ENCODE data around the gene PLD6.
A peak's percentile ranks its signal among the peaks of the same experiment; 100 is the strongest.

Gene PLD6

GRCh38 chr17:17156107-17156506, 50.0 kb downstream of the PLD6 start:
- H3K4me3 ChIP-seq (ENCODE audit: severe bottlenecking), result no peak overlapping the region
- H3K4me1 ChIP-seq (ENCODE audit: insufficient read depth, poor library complexity, severe bottlenecking), result peaks cover 23% of the 10 kb centered on the region
- peak overlapping the region; percentile 15 for H3K27ac ChIP-seq (ENCODE audit: poor library complexity, severe bottlenecking)
- no peak for DNase-seq (ENCODE audit: low spot score)
- ATAC-seq (ENCODE audit: low read depth), result peak; percentile 51
- no peaks in the 10 kb centered on the region for H3K9me3 ChIP-seq (ENCODE audit: severe bottlenecking)
- no peaks in the 10 kb centered on the region for H3K27me3 ChIP-seq (ENCODE audit: insufficient read depth, poor library complexity, severe bottlenecking)
- TF ChIP-seq CTCF (IDR thresholded peaks at IDR 0.05; ENCODE audit: poor library complexity, severe bottlenecking), result no peak
- peaks cover 97% of the 10 kb centered on the region for H3K36me3 ChIP-seq (ENCODE audit: low read depth)

- DNase-seq (ENCODE audit: low spot score) (no peak), ATAC-seq (ENCODE audit: low read depth) (no peak)
- Histone ChIP-seq H3K27ac (ENCODE audit: poor library complexity, severe bottlenecking) (peak overlapping the region; percentile 15), H3K4me3 (ENCODE audit: severe bottlenecking) (no peak overlapping the region), H3K4me1 (ENCODE audit: insufficient read depth, poor library complexity, severe bottlenecking) (peaks cover 28% of the 10 kb centered on the region), H3K9me3 (ENCODE audit: severe bottlenecking) (no peaks in the 10 kb centered on the region), H3K27me3 (ENCODE audit: insufficient read depth, poor library complexity, severe bottlenecking) (no peaks in the 10 kb centered on the region), H3K36me3 (ENCODE audit: low read depth) (peaks cover 97% of the 10 kb centered on the region)
- no peak for TF ChIP-seq CTCF (IDR thresholded peaks at IDR 0.05; ENCODE audit: poor library complexity, severe bottlenecking)
Measured at GRCh38 chr17:17155568-17155967, 50.6 kb downstream of the PLD6 start.

DNA sequence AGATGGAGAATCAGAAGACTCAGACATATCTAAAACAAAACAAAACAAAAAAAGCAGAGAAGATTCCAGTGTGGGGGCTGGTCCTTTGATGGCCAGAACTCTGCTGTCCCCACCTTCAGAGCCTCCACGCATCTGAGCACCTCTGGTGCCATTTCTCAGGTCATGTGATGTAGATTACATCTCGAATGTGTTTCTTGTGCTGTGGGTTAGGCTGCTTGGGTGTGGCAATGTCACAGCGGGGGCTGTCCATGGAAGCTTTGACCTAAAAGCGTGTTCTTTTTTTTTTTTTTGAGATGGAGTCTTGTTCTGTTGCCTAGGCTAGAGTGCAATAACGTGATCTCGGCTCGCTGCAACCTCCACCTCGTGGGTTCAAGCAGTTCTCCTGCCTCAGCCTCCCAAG, 51.2 kb downstream of the PLD6 start:
- H3K4me1 ChIP-seq (ENCODE audit: insufficient read depth, poor library complexity, severe bottlenecking), result peaks cover 29% of the 10 kb centered on the region
- no peaks in the 10 kb centered on the region for H3K27me3 ChIP-seq (ENCODE audit: insufficient read depth, poor library complexity, severe bottlenecking)
- H3K9me3 ChIP-seq (ENCODE audit: severe bottlenecking), result no peaks in the 10 kb centered on the region
- no peak for ATAC-seq (ENCODE audit: low read depth)
- no peak overlapping the region for H3K4me3 ChIP-seq (ENCODE audit: severe bottlenecking)
- H3K36me3 ChIP-seq (ENCODE audit: low read depth), result peaks cover 97% of the 10 kb centered on the region
- no peak for DNase-seq (ENCODE audit: low spot score)
- H3K27ac ChIP-seq (ENCODE audit: poor library complexity, severe bottlenecking), result peak overlapping the region; percentile 15
- no peak for TF ChIP-seq CTCF (IDR thresholded peaks at IDR 0.05; ENCODE audit: poor library complexity, severe bottlenecking)

GRCh38 chr17:17154556-17154955, 51.6 kb downstream of the PLD6 start:
- Histone ChIP-seq H3K27me3 (ENCODE audit: insufficient read depth, poor library complexity, severe bottlenecking) (no peaks in the 10 kb centered on the region), H3K4me3 (ENCODE audit: severe bottlenecking) (no peak overlapping the region), H3K4me1 (ENCODE audit: insufficient read depth, poor library complexity, severe bottlenecking) (peaks cover 29% of the 10 kb centered on the region), H3K36me3 (ENCODE audit: low read depth) (peaks cover 96% of the 10 kb centered on the region), H3K27ac (ENCODE audit: poor library complexity, severe bottlenecking) (peak overlapping the region; percentile 15), H3K9me3 (ENCODE audit: severe bottlenecking) (no peaks in the 10 kb centered on the region)
- ATAC-seq (ENCODE audit: low read depth) (no peak), DNase-seq (ENCODE audit: low spot score) (no peak)
- no peak for TF ChIP-seq CTCF (IDR thresholded peaks at IDR 0.05; ENCODE audit: poor library complexity, severe bottlenecking)

DNA sequence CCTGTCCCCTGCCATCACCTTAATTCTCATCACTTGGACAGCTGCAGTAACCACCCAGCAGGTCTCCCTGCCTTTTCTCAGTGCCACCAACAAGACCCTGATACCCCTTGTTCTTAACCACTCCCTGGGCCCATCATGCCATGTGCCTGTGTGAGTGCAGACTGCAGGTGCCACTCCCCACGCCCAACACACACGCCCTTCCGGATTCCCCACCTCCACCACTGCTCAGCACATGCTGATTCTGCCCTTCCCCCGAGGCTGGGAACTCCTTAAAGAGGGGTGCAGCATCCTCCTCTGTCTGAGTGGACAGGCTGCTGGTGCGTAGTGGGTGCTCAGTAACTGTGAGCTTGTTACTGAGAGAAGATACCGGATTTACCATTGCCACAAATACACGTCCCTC, 52.4 kb downstream of the PLD6 start:
- ATAC-seq (ENCODE audit: low read depth) (no peak), DNase-seq (ENCODE audit: low spot score) (no peak)
- peaks cover 94% of the 10 kb centered on the region for H3K36me3 ChIP-seq (ENCODE audit: low read depth)
- peaks cover 29% of the 10 kb centered on the region for H3K4me1 ChIP-seq (ENCODE audit: insufficient read depth, poor library complexity, severe bottlenecking)
- H3K9me3 ChIP-seq (ENCODE audit: severe bottlenecking), result no peaks in the 10 kb centered on the region
- no peak overlapping the region for H3K27ac ChIP-seq (ENCODE audit: poor library complexity, severe bottlenecking)
- H3K27me3 ChIP-seq (ENCODE audit: insufficient read depth, poor library complexity, severe bottlenecking), result no peaks in the 10 kb centered on the region
- no peak overlapping the region for H3K4me3 ChIP-seq (ENCODE audit: severe bottlenecking)
- TF ChIP-seq CTCF (IDR thresholded peaks at IDR 0.05; ENCODE audit: poor library complexity, severe bottlenecking), result no peak
